Measurements from ENCODE around the gene BAHCC1.

BAHCC1 gene

DNA sequence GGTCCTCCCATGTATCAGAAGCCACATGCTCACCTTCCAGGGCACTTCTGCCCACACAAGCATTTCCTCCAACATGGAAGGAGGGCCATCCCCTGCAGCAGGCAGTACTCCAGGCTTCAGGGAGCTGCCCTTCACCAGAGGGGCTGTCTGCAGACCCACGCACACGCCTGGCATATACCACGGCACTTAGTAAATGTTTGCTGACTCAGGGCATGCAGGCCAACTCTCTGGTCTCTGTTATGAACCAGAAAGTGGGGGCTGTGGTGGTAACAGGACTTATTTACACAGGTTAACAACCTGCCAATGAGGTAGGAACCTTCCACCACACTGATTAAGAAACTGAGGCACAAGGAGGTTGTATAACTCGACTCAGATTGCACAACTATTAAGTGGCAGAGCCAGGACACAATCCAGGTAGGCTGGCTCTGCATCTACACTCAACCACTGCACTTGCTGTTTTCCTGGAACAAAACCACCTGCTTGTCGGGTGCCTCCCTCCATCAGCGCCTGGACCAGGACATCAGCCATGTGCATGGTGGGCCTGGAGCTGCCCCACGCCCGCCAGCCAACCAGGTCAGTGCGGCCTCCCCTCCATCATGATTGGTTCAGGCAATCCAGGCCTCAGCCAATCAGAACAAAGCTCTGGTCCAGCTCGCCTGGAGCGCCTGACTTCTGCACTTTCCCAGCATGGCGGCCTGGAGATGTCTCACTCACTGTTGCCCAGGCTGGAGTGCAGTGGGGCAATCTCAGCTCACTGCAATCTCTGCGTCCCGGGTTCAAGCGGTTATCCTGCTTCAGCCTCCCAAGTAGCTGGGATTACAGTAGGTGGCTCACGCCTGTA, 98.2 kb downstream of the BAHCC1 start:
- DNase-seq (ENCODE audit: low read depth in 2 of 2), result no peak

DNA sequence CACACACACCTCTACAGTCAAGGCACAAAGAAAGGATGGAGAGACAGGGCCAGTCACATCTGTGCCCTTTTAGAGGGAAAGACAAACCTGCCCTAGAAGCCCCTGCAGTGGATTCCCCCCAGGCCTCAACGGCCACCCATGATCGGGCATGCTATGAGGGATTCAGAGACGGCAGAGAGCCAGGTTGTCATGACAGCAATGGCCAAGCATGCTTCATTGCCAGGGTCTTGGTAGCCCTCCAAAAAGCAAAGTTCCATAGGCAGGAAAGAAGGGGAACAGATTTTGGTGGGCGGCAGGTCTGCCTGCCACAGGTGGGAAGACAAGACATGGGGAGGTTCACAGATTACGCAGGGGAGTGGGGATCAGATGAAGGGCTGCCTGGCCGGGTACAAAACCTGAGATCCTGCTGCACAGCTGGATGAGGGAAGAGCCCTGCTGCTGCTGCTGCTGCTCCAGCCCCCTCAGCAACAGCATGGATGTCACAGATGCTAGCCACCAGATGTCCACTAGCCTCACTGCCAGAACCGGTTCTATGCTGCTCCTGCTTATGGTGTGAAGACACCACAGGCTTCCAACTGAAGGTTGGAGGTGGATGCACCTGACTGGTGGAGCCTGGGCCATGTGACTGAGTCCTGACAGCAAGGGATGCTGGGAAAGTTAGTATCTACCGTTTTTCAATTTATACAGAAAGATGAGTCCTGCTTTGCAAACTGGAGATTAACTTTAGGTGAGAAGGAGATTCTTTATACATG, 99.5 kb downstream of the BAHCC1 start:
- no peak for DNase-seq (ENCODE audit: low read depth in 2 of 2)

- DNase-seq (ENCODE audit: low read depth in 2 of 2), result no peak
These were observed 103.8 kb downstream of the BAHCC1 start for GRCh38 chr17:81498953-81499600.

- DNase-seq (ENCODE audit: low read depth in 2 of 2), result no peak
These were observed 104.3 kb downstream of the BAHCC1 start for GRCh38 chr17:81499601-81499970.

DNA sequence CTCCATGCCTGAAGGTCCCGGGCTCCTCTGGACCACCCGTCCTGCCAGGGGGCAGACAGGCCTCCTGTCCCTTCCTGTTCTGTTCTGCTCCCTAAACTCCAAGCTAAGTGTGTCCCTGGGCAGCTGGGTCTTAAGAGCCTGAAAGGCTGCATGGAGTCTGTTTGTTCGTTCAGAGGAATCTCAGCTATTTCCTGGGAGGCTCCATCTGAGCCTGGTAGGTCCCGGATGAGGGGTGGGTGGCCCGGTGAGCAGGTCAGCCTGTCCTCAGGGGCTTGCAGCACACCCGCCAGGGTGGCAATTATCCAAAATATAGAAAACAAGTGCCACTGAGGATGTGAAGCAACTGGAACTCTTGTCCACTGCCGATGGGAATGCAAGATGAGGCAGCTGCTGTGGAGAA, 104.8 kb downstream of the BAHCC1 start:
- no peak for DNase-seq (ENCODE audit: low read depth in 2 of 2)

DNA sequence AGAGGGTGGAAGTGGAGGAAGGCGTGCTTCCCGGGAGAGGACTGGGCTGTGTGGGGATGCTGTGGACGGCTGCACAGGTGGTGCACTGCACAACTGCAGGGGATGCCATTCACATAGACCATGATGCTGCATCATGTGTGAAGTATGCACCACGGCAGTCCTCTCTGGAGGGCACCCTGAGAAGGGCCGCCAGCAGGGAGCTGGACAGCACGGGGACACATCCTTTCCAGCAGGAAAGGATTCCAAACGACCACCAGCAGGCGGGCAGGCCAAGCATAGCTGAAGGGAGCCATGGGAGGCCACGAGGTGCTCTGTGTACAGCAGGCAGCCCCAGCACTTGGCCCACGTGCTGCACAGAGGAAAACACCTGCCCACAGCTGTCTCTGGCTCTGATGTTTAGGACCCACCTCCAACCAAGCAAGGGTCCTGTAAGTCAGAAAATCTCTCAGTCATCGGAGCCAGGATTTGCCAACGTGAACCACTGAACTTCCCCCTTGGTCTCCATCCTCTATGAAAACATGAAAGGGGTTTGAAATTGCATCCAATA, 107.3 kb downstream of the BAHCC1 start:
- DNase-seq (ENCODE audit: low read depth in 2 of 2), result no peak

DNA sequence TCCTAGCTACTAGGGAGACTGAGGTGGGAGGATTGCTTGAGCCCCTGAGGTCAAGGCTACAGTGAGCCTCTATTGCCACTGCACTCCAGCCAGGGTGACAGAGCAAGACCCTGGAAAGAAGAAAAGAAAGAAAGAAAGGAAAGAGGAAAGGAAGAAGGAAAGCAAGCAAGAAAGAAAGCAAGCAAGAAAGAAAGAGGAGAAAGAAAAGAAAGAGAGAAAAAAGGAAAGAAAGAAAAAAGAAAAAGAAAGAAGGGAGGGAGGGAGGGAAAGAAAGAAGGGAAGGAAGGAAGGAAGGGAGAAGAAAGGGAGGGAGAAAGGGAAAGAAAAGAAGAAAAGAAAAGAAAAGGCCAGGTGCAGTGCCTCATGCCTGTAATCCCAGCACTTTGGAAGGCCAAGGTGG, 108.4 kb downstream of the BAHCC1 start:
- no peak for DNase-seq (ENCODE audit: low read depth in 2 of 2)

DNA sequence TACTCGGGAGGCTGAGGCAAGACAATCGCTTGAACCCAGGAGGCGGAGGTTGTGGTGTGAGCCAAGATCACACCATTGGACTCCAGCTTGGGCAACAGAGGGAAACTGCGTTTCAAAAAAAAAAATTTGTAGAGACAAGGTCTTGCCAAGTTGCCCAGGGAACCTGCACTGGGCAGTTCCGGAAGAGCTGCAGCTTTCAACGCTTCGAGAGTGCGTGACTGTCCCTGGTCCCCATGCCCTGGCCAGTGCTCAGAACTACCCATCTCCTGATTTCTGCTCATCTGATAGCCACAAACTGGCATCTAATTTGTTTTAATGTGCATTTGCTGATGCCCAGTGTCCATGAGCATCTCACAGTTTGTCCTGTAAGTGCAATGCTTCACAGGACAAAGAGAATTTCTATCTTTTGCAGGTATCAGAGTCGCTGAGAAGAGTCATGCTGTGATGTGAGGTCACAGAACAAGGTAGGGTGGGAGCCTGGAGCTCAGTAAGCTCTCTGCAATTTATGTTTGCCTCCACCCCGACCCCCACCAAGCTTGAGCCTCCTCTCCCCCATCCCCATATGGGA, 113.5 kb downstream of the BAHCC1 start:
- DNase-seq (ENCODE audit: low read depth in 2 of 2), result no peak

GRCh38 chr17:81509207-81509971, 114.1 kb downstream of the BAHCC1 start:
- DNase-seq (ENCODE audit: low read depth in 2 of 2), result no peak

DNA sequence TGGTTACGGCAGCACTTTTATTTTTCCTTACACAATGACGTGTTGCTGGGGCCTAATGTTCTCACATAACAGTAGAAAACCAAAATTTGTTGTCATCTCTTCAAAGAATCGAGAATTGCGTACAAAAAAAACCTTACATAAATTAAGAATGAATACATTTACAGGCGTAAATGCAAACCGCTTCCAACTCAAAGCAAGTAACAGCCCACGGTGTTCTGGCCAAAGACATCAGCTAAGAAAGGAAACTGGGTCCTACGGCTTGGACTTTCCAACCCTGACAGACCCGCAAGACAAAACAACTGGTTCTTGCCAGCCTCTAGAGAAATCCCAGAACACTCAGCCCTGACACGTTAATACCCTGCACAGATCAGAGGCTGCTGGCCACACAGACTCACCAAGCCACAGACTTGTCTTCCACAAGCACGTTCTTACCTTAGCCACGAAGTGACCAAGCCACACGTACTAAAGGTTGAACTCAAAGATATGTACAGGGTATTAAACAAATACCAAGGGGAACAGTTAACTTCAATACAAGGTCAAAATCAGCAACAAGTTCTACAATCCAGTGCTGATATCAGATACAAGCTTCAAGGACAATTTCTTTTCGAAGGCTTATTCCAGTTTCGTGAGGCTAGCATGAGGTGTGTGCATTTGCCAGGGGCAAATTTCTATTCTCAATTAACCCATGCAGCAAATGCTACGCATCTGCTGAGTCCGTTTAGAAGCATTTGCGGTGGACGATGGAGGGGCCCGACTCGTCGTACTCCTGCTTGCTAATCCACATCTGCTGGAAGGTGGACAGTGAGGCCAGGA, 114.9 kb downstream of the BAHCC1 start:
- DNase-seq (ENCODE audit: low read depth in 2 of 2), result no peak

GRCh38 chr17:81510785-81511553, 115.7 kb downstream of the BAHCC1 start:
- no peak for DNase-seq (ENCODE audit: low read depth in 2 of 2)

DNA sequence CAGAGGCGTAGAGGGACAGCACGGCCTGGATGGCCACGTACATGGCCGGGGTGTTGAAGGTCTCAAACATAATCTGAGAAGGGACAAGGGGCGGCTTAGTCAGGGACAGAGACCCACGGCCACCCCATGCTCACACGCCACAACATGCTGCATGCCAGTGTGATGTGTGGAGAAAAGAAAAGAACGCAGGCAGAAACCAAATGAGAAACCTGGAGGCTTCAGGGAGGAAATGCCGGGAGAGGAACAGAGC, 116.2 kb downstream of the BAHCC1 start:
- DNase-seq (ENCODE audit: low read depth in 2 of 2), result no peak

DNA sequence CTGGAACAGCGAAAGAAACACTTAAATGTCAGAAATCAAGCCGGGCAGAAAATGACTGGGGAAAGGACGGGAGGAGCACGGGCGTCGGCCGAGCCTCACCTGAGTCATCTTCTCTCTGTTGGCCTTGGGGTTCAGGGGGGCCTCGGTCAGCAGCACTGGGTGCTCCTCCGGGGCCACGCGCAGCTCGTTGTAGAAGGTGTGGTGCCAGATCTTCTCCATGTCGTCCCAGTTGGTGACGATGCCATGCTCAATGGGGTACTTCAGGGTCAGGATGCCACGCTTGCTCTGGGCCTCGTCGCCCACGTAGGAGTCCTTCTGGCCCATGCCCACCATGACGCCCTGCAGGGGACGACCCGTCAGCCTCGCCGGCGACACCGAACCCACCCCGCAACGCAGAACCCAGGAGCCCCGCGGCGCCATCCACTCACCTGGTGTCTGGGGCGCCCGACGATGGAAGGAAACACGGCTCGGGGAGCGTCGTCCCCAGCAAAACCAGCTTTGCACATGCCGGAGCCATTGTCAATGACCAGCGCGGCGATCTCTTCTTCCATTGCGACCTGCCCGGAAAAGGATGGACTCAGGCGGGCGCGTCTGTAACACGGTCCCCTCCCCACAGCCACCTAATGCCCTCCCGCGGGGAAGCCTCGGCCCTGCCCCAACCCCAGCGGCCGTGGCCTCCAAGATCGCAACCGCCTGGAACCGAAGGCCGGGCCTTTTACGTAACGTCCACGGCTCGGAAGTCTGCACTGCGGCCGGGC, 116.7 kb downstream of the BAHCC1 start:
- DNase-seq (ENCODE audit: low read depth in 2 of 2), result no peak

DNA sequence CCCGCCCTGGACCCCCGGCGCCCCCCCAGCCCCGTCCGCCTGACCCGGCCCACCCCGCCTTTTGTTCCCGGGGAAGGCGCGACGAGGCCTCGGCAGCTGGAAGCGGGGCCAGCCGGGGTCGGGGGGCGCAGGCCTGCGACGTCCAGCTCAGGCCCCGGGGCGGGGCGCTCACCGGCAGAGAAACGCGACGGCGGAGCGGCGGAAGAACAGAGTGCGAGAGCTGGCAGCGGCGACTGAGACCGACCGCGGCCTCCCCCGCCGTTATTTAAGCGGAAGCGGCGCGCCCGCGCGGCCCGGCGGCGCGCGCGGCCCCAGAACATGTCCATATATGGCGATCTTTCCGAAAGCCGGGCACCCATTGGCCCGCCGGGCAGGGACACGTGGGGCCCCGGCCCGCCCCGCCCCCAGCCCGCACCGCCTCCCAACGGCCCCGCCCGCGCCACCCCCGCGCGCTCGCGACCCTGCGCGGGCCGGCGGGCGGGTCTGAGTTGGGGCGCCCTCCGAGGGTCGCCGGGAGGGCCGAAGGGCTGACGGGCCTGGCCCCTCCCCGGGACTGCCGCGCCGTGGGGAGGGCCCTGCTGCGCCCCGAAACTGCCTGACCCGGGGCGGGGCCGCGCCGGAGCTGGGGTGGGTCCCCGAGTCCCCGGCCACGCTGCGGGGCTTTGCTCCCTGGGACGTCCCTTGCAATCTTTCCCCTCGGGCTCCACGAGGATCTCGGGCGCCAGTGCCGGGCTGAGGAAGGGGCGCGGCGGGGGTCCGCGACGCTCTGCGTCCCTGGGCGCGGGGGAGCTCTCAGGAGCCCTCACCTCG, 117.5 kb downstream of the BAHCC1 start, which contains the start of gene ACTG1:
ACTG1 (minus strand) TSS at position 238 of the 810 bp plus-strand sequence. CDS start 445 bp downstream, outside the sequence.
- DNase-seq (ENCODE audit: low read depth in 2 of 2), result peak; percentile 88 to 89

- DNase-seq (ENCODE audit: low read depth in 2 of 2), result peak in 1 of 2 donors; percentile 48
These were observed 118.1 kb downstream of the BAHCC1 start for GRCh38 chr17:81513372-81513752.

GRCh38 chr17:81513753-81514488, 118.7 kb downstream of the BAHCC1 start:
- no peak for DNase-seq (ENCODE audit: low read depth in 2 of 2)

GRCh38 chr17:81514489-81514738, 119.2 kb downstream of the BAHCC1 start:
- no peak for DNase-seq (ENCODE audit: low read depth in 2 of 2)
